ENCODE results near the gene TLE2.
"Not testable (repeated sequence)": the region's sequence is repeated elsewhere in the genome, so short reads cannot be mapped to it uniquely, and the experiment has no call there.

The TLE2 gene

GRCh38 chr19:3012059-3012458 lies 17.0 kb downstream of the TLE2 start:
- not testable (repeated sequence) for DNase-seq

- no peak for DNase-seq
These were observed 18.2 kb downstream of the TLE2 start for GRCh38 chr19:3010871-3011270.

GRCh38 chr19:3008994-3009393 lies 20.1 kb downstream of the TLE2 start:
- DNase-seq = no peak

- no peak for DNase-seq
These were observed 21.1 kb downstream of the TLE2 start for GRCh38 chr19:3007975-3008374.

- peak; percentile 45 for DNase-seq
These were observed 22.9 kb downstream of the TLE2 start for GRCh38 chr19:3006075-3006767.

GRCh38 chr19:3005345-3005744 lies 23.7 kb downstream of the TLE2 start:
- DNase-seq = no peak

GRCh38 chr19:3004522-3004921 lies 24.6 kb downstream of the TLE2 start:
- no peak for DNase-seq

- no peak for DNase-seq
These were observed 26.0 kb downstream of the TLE2 start for GRCh38 chr19:3003046-3003445.

- no peak for DNase-seq
These were observed 27.8 kb downstream of the TLE2 start for GRCh38 chr19:3001235-3001800.

- DNase-seq = no peak
These were observed 30.4 kb downstream of the TLE2 start for GRCh38 chr19:2998642-2999041.

- DNase-seq = no peak
These were observed 31.4 kb downstream of the TLE2 start for GRCh38 chr19:2997720-2998119.

- no peak for DNase-seq
These were observed 34.4 kb downstream of the TLE2 start for GRCh38 chr19:2994588-2995131.

GRCh38 chr19:2993579-2993978 lies 35.5 kb downstream of the TLE2 start:
- DNase-seq = no peak

GRCh38 chr19:2992958-2993357 lies 36.1 kb downstream of the TLE2 start:
- DNase-seq = no peak

GRCh38 chr19:2992333-2992732 lies 36.7 kb downstream of the TLE2 start:
- not testable (repeated sequence) for DNase-seq

GRCh38 chr19:2989236-2989946 lies 39.7 kb downstream of the TLE2 start:
- no peak for DNase-seq

GRCh38 chr19:2988568-2988967 lies 40.5 kb downstream of the TLE2 start:
- no peak for DNase-seq

- no peak for DNase-seq
These were observed 41.3 kb downstream of the TLE2 start for GRCh38 chr19:2987797-2988196.

GRCh38 chr19:2986951-2987524 lies 42.0 kb downstream of the TLE2 start:
- DNase-seq = no peak

- no peak for DNase-seq
These were observed 44.9 kb downstream of the TLE2 start for GRCh38 chr19:2984215-2984528.

GRCh38 chr19:2983351-2984214 lies 45.5 kb downstream of the TLE2 start:
- no peak for DNase-seq

GRCh38 chr19:2982983-2983350 lies 46.1 kb downstream of the TLE2 start:
- DNase-seq = no peak

GRCh38 chr19:2982561-2982960 lies 46.5 kb downstream of the TLE2 start:
- no peak for DNase-seq

All from stimulated activated CD4-positive, alpha-beta T cell treated with anti-CD3 and anti-CD28 coated beads, Interleukin-1b, Interleukin-23, amount 100 ng/mL, for 48 hours (primary cell).